HL-60/S4 treated with phorbol 12-myristate 13-acetate at 8.2 ng/mL for 4 days and 3 days (cell line): ENCODE measurements around the gene CAGE1.

Source experiments
- in situ Hi-C: fragments of 300-500 bp; cut with MboI; formaldehyde crosslinking; loops from 2 replicates; pipeline ENCODE4 v1.15.0; 2022; ENCODE audit warnings: low sequenced_read_pairs

The CAGE1 gene

GRCh38 chr6:7313505-7314165, 75.9 kb downstream of the CAGE1 start:
- in situ Hi-C loops: no loop called here

GRCh38 chr6:7312616-7313504, 76.7 kb downstream of the CAGE1 start, which contains the start of gene SSR1:
TSS of gene SSR1 (minus strand) at chr6:7313199. CDS start at chr6:7313120, 79 bp downstream.
- in situ Hi-C loops: no loop called here

GRCh38 chr6:7311917-7312615, 77.5 kb downstream of the CAGE1 start:
- in situ Hi-C loops: no loop called here

GRCh38 chr6:7311176-7311575, 78.4 kb downstream of the CAGE1 start:
- in situ Hi-C loops: no loop called here

- in situ Hi-C loops: no loop called here
Measured at GRCh38 chr6:7309050-7309449, 80.5 kb downstream of the CAGE1 start.

- in situ Hi-C loops: no loop called here
Measured at GRCh38 chr6:7307533-7307932, 82.0 kb downstream of the CAGE1 start.

- in situ Hi-C loops: no loop called here
Measured at GRCh38 chr6:7304821-7305220, 84.7 kb downstream of the CAGE1 start.

GRCh38 chr6:7301702-7302101, 87.8 kb downstream of the CAGE1 start:
- in situ Hi-C loops: no loop called here

- in situ Hi-C loops: no loop called here
Measured at GRCh38 chr6:7300926-7301325, 88.6 kb downstream of the CAGE1 start.

GRCh38 chr6:7298113-7298512, 91.4 kb downstream of the CAGE1 start:
- in situ Hi-C loops: no loop called here

- in situ Hi-C loops: no loop called here
Measured at GRCh38 chr6:7296602-7297001, 92.9 kb downstream of the CAGE1 start.

GRCh38 chr6:7295916-7296315, 93.6 kb downstream of the CAGE1 start:
- in situ Hi-C loops: no loop called here

GRCh38 chr6:7292596-7293255, 96.8 kb downstream of the CAGE1 start:
- in situ Hi-C loops: no loop called here

- in situ Hi-C loops: no loop called here
Measured at GRCh38 chr6:7290079-7290478, 99.5 kb downstream of the CAGE1 start.

GRCh38 chr6:7285416-7285815, 104.1 kb downstream of the CAGE1 start:
- in situ Hi-C loops: loop anchor here (10.0 kb wide), 1 partner anchor 329 kb away; no protein-coding TSS in a partner anchor

GRCh38 chr6:7283676-7284075, 105.9 kb downstream of the CAGE1 start:
- in situ Hi-C loops: loop anchor here (10.0 kb wide), 1 partner anchor 331 kb away; no protein-coding TSS in a partner anchor

- in situ Hi-C loops: loop anchor here (10.0 kb wide), 1 partner anchor 332 kb away; no protein-coding TSS in a partner anchor
Measured at GRCh38 chr6:7282097-7282906, 107.2 kb downstream of the CAGE1 start.
